IPS DF 6.9 (cell line): ENCODE data around the gene FKBP3.
"Not testable (repeated sequence)": the region's sequence is repeated elsewhere in the genome, so short reads cannot be mapped to it uniquely, and the experiment has no call there.

ENCODE experiments used
- DNase-seq: peaks from one replicate; pipeline ENCODE4 v3.0.0-alpha.2; 2013; ENCODE audit warnings: low read depth, low spot score
- H3K27ac ChIP-seq: one replicate; pipeline ENCODE4 v1.5.1; 2013; ENCODE audit warnings: low read length, control low read depth
- H3K27me3 ChIP-seq: 2 replicates; pipeline ENCODE4 v1.6.1; 2013; ENCODE audit warnings: mild to moderate bottlenecking, low read length; ENCODE audit not compliant: control insufficient read depth, insufficient read depth
- H3K36me3 ChIP-seq: 2 replicates; pipeline ENCODE4 v1.6.1; 2013; ENCODE audit warnings: low read length; ENCODE audit not compliant: control insufficient read depth, insufficient read depth
- H3K4me1 ChIP-seq: 2 replicates; pipeline ENCODE4 v1.6.1; 2013; ENCODE audit warnings: low read length; ENCODE audit not compliant: control insufficient read depth, insufficient read depth
- H3K4me3 ChIP-seq: 2 replicates; pipeline ENCODE4 v1.5.1; 2013; ENCODE audit warnings: mild to moderate bottlenecking, low read length
- H3K9me3 ChIP-seq: 2 replicates; pipeline ENCODE4 v1.6.1; 2013; ENCODE audit warnings: low read length, inconsistent platforms; ENCODE audit not compliant: control insufficient read depth, insufficient read depth
- whole genome bisulfite sequencing: extraction: QIAGEN DNeasy Blood & Tissue Kit; methylation state at CpG from one replicate; pipeline ENCODE4 v1.1.7; 2013; ENCODE audit warnings: mixed read lengths, missing lambda C conversion rate; ENCODE audit not compliant: insufficient read length, insufficient coverage; 5-methylcytosine and 5-hydroxymethylcytosine counted together

The FKBP3 gene

GRCh38 chr14:45083976-45084722 is 50.1 kb downstream of the FKBP3 start, which contains the start of gene PRPF39:
Gene PRPF39, plus strand, starts transcription at chr14:45084116. Its CDS starts 11,124 bp downstream, at chr14:45095240.
- peak within 1 kb of the TSS; percentile 91 for H3K4me3 ChIP-seq
- H3K27ac ChIP-seq, result no peak within 1 kb of the TSS
- no peaks in the 10 kb centered on the region for H3K36me3 ChIP-seq
- H3K27me3 ChIP-seq, result no peaks in the 10 kb centered on the region
- WGBS, result no CpG with 5 or more reads among the region's 49 CpGs
- DNase-seq, result peak; percentile 88
- peaks cover 2% of the 10 kb centered on the region; the same call in 1 of the 2 replicates for H3K4me1 ChIP-seq
- H3K9me3 ChIP-seq, result no peaks in the 10 kb centered on the region

- Histone ChIP-seq H3K9me3 (no peaks in the 10 kb centered on the region), H3K27me3 (no peaks in the 10 kb centered on the region), H3K4me1 (peaks cover 2% of the 10 kb centered on the region; the same call in 1 of the 2 replicates), H3K36me3 (no peaks in the 10 kb centered on the region), H3K4me3 (no peak overlapping the region; the same call in 1 of the 2 replicates), H3K27ac (no peak overlapping the region)
- DNase-seq, result no peak
- WGBS, result no CpG with 5 or more reads among the region's 10 CpGs
These were observed 50.7 kb downstream of the FKBP3 start for GRCh38 chr14:45083617-45083975.

- Histone ChIP-seq H3K27me3 (no peaks in the 10 kb centered on the region), H3K9me3 (no peaks in the 10 kb centered on the region), H3K36me3 (no peaks in the 10 kb centered on the region), H3K27ac (no peak overlapping the region), H3K4me3 (no peak overlapping the region), H3K4me1 (peaks cover 2% of the 10 kb centered on the region; the same call in 1 of the 2 replicates)
- no CpG with 5 or more reads among the region's 2 CpGs for WGBS
- DNase-seq, result no peak
These were observed 51.9 kb downstream of the FKBP3 start for GRCh38 chr14:45082420-45082819.

- H3K9me3 ChIP-seq, H3K27me3 ChIP-seq, H3K4me3 ChIP-seq, H3K36me3 ChIP-seq, DNase-seq, H3K27ac ChIP-seq, H3K4me1 ChIP-seq: not testable (repeated sequence)
- WGBS, result no CpG with 5 or more reads among the region's 3 CpGs
These were observed 53.2 kb downstream of the FKBP3 start for GRCh38 chr14:45081096-45081495.

GRCh38 chr14:45080416-45080968 is 53.8 kb downstream of the FKBP3 start:
- H3K4me1 ChIP-seq, H3K27me3 ChIP-seq, H3K4me3 ChIP-seq, H3K9me3 ChIP-seq, DNase-seq, H3K36me3 ChIP-seq, H3K27ac ChIP-seq: not testable (repeated sequence)
- WGBS, result no CpG with 5 or more reads among the region's 40 CpGs

- H3K4me3 ChIP-seq, result no peak overlapping the region
- no peaks in the 10 kb centered on the region for H3K36me3 ChIP-seq
- WGBS, result no CpG with 5 or more reads among the region's 1 CpG
- no peak for DNase-seq
- no peak overlapping the region for H3K27ac ChIP-seq
- H3K4me1 ChIP-seq, result peaks cover under 1% of the 10 kb centered on the region; the same call in 1 of the 2 replicates
- no peaks in the 10 kb centered on the region for H3K9me3 ChIP-seq
- no peaks in the 10 kb centered on the region for H3K27me3 ChIP-seq
These were observed 56.0 kb downstream of the FKBP3 start for GRCh38 chr14:45078323-45078722.

- DNase-seq, result no peak
- no CpG with 5 or more reads among the region's 5 CpGs for WGBS
These were observed 60.9 kb downstream of the FKBP3 start for GRCh38 chr14:45073231-45073879.

GRCh38 chr14:45072126-45072525 is 62.2 kb downstream of the FKBP3 start:
- Histone ChIP-seq H3K27me3 (no peaks in the 10 kb centered on the region), H3K4me3 (no peak overlapping the region), H3K36me3 (no peaks in the 10 kb centered on the region), H3K4me1 (no peaks in the 10 kb centered on the region), H3K9me3 (no peaks in the 10 kb centered on the region), H3K27ac (no peak overlapping the region)
- WGBS, result no CpG with 5 or more reads among the region's 6 CpGs
- no peak for DNase-seq

More at GRCh38 chr14:45073231-45073879, 60.9 kb downstream of the FKBP3 start:
- Histone ChIP-seq H3K36me3 (no peaks in the 10 kb centered on the region), H3K27ac (no peak overlapping the region), H3K4me3 (no peak overlapping the region), H3K27me3 (no peaks in the 10 kb centered on the region), H3K9me3 (no peaks in the 10 kb centered on the region), H3K4me1 (no peaks in the 10 kb centered on the region)

GRCh38 chr14:45070215-45070614 is 64.1 kb downstream of the FKBP3 start:
- WGBS, result no CpG with 5 or more reads among the region's 1 CpG
- no peaks in the 10 kb centered on the region for H3K4me1 ChIP-seq
- DNase-seq, result no peak

GRCh38 chr14:45068396-45068795 is 65.9 kb downstream of the FKBP3 start:
- H3K36me3 ChIP-seq, result no peaks in the 10 kb centered on the region
- WGBS, result no CpG with 5 or more reads among the region's 3 CpGs
- no peaks in the 10 kb centered on the region for H3K9me3 ChIP-seq
- H3K27ac ChIP-seq, result no peak overlapping the region
- no peak overlapping the region for H3K4me3 ChIP-seq
- no peak for DNase-seq
- no peaks in the 10 kb centered on the region for H3K27me3 ChIP-seq
- H3K4me1 ChIP-seq, result no peaks in the 10 kb centered on the region

More at GRCh38 chr14:45070215-45070614, 64.1 kb downstream of the FKBP3 start:
- Histone ChIP-seq H3K27ac (no peak overlapping the region), H3K36me3 (no peaks in the 10 kb centered on the region), H3K4me3 (no peak overlapping the region), H3K27me3 (no peaks in the 10 kb centered on the region), H3K9me3 (no peaks in the 10 kb centered on the region)
